ENCODE measurements around the gene GRAMD1B. TPM values are rescaled to one million over a fixed set of nuclear protein-coding genes. Genes with fewer than 3 reads are reported as not detected.
A peak's percentile ranks its signal among the peaks of the same experiment; 100 is the strongest.

Gene GRAMD1B
- total RNA-seq, 1 donor from 2014 or later = 6.0 TPM

- no peak for DNase-seq (ENCODE audit: low read depth)
- no peak for TF ChIP-seq CTCF (conservative IDR thresholded peaks at IDR 0.05; ENCODE audit: low read depth, low read length)
- H3K4me3 ChIP-seq (ENCODE audit: low read depth, low read length) = no peak overlapping the region
Measured at GRCh38 chr11:123431619-123432018, 1.6 kb downstream of the GRAMD1B start.

- no peak overlapping the region for H3K4me3 ChIP-seq (ENCODE audit: low read depth, low read length)
- no peak for DNase-seq (ENCODE audit: low read depth)
- peak; percentile 25 for TF ChIP-seq CTCF (conservative IDR thresholded peaks at IDR 0.05; ENCODE audit: low read depth, low read length)
Measured at GRCh38 chr11:123434262-123434661, 4.2 kb downstream of the GRAMD1B start.

- H3K4me3 ChIP-seq (ENCODE audit: low read depth, low read length) = no peak overlapping the region
- DNase-seq (ENCODE audit: low read depth) = no peak
- no peak for TF ChIP-seq CTCF (conservative IDR thresholded peaks at IDR 0.05; ENCODE audit: low read depth, low read length)
Measured at GRCh38 chr11:123434911-123435310, 4.8 kb downstream of the GRAMD1B start.

GRCh38 chr11:123437236-123437979 is 7.3 kb downstream of the GRAMD1B start:
- no peak for DNase-seq (ENCODE audit: low read depth)
- no peak for TF ChIP-seq CTCF (conservative IDR thresholded peaks at IDR 0.05; ENCODE audit: low read depth, low read length)
- H3K4me3 ChIP-seq (ENCODE audit: low read depth, low read length) = no peak overlapping the region

GRCh38 chr11:123438131-123438627 is 8.1 kb downstream of the GRAMD1B start:
- no peak for TF ChIP-seq CTCF (conservative IDR thresholded peaks at IDR 0.05; ENCODE audit: low read depth, low read length)
- H3K4me3 ChIP-seq (ENCODE audit: low read depth, low read length) = no peak overlapping the region
- no peak for DNase-seq (ENCODE audit: low read depth)

GRCh38 chr11:123439616-123440015 is 9.5 kb downstream of the GRAMD1B start:
- H3K4me3 ChIP-seq (ENCODE audit: low read depth, low read length) = no peak overlapping the region
- no peak for DNase-seq (ENCODE audit: low read depth)
- TF ChIP-seq CTCF (conservative IDR thresholded peaks at IDR 0.05; ENCODE audit: low read depth, low read length) = no peak

- no peak overlapping the region for H3K4me3 ChIP-seq (ENCODE audit: low read depth, low read length)
- DNase-seq (ENCODE audit: low read depth) = no peak
- TF ChIP-seq CTCF (conservative IDR thresholded peaks at IDR 0.05; ENCODE audit: low read depth, low read length) = no peak
Measured at GRCh38 chr11:123441161-123441560, 11.1 kb downstream of the GRAMD1B start.
